Stimulated activated CD8-positive, alpha-beta memory T cell treated with anti-CD3 and anti-CD28 coated beads, Interleukin-12 subunit alpha, Interleukin-12 subunit beta, amount 100 ng/mL, for 4 hours (primary cell): ENCODE measurements around the gene ZNF467.

Experiments used
- DNase-seq: peaks from one replicate; pipeline ENCODE4 v3.0.0-alpha.2; 2020; ENCODE audit warnings: low read depth

ZNF467 gene

DNA sequence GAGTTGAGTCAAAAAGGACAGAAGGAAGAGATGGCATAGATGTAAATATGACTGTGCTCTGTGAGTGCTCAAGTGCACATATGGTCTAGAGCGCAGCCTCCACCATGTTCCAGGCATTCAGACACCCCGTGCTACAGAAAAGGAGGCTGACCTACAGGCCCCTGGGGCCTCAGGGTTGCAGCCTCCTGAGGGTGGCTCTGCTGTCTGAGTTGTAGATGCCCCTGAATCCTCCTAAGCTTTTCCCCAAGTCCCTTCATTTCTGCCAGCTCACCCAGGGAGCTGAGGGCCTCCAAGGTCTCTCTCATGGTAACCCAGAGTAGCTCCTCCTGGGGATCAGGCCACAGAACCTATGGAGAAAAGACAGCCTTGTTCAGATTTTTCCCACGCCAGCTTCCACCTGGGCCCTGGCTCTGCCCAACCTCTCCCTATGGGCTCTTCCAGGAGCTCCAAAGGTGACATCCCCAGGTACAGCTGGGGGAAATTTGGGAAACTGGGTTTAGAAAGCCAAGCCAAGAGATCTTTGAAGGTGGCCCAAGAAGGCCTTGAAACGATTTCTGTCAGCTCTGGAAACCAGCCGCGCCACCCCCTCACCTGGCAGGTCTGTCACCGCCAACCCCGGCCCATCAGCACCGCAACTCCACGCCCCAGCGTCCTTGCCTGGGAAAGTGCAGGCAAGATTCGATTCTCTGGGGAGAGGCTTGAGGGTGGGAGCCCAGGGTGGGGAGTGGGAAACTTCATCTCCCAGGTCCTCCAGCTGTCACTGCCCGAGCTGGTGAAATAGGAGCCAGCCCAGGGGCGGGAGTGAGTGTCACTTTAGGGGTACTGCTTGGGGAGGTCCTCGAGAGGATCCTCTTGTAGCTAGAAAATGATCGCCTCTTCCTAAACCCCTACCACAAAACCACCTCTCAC is 2.4 kb downstream of the ZNF467 start:
- no peak for DNase-seq

DNA sequence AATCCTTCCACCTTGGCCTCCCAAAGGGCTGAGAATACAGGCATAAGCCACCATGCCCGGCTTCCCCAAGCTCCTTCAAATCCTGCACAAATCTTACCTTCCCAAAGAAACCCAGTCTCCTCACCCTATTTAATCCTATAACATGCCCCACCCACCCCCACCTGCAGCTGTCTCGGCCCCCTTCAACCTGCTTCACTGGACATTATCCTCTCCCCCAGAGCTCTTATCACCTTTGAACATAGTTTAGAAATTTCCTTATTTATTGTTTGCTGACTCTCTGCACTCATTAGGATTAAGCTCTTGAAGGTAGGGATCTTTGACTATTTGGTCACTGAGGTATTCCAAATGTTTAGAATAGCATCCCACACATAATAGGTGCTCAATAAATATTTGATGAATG is 3.5 kb downstream of the ZNF467 start:
- no peak for DNase-seq

DNA sequence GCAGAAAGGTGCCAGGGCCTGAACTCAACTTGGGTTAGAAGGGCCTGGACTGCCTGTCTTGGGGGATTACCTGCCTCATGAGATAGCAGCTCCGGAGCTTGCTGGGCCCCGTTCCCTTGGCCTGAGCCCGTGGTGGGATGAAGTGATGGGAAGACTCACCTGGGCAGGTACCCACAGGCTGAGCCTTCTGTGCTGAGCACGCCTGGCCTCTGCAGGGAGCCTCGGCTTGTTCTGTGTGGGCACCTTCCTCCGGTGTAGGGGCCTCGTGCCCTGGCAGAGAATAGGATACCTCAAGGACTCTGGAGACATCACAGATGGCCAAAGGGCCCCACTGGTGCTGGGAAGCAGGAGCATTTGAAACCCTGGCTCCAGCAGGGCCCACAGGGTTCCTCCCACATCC is 4.5 kb downstream of the ZNF467 start:
- no peak for DNase-seq

DNA sequence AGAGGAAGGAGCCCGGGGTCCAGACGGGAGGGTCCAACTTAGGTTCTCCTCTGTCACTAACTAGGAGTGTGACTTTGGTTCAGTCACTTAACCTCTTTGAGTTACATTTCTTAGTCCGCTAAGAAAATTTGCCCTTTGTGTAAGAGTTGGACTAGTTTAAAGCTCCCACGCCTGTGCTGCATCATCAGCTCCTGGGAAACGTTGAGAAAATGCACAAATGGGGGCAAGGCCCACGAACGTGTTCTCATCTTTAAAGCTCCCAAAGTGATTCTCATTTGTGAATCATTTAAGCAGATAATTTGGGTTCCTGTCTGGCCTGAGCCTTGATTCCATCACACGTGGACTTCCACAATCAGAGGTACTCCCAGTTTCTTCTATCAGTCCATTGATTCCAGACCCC is 6.3 kb downstream of the ZNF467 start:
- DNase-seq, result no peak

DNA sequence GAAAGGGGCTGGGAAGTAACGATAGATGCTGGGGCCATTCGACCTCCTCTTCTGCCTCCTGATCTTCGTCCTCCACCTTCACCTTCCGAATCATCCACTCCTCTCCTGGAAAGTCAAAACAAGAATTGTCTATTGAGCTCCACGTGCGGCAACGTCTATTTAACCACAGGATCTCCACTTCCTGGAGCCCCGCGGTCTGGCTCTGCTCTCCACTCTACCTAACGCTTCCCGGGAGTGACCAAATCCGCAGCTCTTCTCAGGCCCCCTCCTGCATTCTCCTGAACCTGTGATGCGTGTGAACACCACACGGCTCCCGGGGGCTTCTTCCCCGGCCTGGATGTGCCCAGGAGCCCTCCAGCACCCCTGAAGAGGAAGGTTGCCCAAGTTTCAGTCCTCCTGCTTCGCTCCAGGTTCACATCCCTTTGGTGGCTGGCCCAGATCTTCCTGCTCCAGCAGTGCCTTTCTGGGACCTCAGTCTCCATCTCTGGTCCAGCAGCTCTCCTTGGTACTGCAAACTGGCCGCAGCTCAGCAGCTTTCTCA is 7.2 kb downstream of the ZNF467 start:
- DNase-seq, result no peak

DNA sequence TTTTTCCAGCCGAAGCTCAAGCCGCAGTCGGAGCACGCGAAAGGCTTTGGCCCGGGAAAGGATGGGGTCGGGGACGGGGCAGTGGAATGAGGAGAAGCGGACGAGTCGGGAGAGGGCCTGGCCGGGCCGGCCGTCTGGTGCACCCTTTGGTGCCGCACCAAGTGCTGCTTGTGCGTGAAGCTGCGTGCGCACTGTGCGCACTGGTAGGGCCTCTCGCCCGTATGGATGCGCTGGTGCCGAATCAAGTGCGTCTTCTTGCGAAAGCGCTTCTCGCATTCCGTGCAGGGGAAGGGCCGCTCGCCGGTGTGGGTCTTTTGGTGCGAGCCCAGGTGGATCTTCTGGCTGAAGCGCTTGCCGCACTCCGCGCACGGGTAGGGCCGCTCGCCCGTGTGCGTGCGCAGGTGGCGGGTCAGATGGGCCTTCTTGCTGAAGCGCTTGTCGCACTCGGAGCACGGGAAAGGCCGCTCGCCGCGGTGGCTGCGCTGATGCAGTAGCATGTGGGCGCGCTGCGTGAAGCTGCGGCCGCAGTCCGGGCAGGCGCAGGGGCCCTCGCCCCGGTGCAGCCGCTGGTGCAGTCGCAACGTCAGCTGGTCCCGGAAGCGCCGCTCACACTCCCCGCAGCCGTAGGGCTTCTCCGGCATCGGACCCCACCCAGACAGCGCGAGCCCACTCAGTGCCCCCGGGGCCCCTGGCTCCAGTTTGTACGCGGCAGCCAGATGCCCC is 7.8 kb downstream of the ZNF467 start:
- no peak for DNase-seq

DNA sequence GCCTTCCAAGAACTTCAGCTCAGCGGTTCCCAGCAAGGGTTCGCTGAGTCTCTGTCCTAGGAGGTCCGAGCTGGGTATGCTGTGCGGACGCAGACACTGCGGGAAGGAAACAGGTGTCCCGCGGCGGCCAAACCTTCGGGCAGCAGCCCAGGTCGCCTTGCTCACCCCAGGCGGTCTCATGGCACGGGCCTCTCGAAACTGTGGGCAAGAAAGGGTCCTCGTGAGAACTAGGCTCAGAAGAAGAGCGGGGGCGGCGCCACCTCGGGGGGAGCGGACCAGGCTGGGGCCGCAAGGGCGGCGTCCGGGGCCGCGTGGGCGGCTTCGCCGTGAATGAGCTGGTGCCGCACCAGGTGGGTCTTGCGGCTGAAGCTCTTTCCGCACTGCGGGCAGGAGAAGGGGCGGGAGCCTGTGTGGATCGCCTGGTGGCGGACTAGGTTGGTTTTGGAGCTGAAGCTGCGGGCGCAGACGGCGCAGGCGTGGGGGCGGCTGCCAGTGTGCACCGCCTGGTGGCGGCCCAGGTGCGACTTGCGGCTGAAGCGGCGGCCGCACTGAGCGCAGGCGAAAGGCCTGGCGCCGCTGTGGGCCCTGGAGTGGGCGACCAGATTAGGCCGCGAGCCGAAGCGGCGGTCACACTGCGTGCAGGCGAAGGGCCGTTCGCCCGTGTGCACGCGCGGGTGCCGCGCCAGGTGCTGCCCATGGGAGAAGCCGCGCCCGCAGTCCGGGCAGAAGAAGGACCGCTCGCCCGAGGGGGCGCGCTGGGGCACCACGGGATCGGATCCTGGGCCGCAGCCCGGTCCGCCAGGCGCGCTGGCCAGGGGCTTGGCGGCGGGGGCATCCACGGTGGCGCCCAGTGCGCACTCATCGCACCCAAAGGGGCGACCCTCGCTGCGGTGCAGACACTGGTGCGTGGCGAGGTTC is 8.6 kb downstream of the ZNF467 start:
- no peak for DNase-seq

DNA sequence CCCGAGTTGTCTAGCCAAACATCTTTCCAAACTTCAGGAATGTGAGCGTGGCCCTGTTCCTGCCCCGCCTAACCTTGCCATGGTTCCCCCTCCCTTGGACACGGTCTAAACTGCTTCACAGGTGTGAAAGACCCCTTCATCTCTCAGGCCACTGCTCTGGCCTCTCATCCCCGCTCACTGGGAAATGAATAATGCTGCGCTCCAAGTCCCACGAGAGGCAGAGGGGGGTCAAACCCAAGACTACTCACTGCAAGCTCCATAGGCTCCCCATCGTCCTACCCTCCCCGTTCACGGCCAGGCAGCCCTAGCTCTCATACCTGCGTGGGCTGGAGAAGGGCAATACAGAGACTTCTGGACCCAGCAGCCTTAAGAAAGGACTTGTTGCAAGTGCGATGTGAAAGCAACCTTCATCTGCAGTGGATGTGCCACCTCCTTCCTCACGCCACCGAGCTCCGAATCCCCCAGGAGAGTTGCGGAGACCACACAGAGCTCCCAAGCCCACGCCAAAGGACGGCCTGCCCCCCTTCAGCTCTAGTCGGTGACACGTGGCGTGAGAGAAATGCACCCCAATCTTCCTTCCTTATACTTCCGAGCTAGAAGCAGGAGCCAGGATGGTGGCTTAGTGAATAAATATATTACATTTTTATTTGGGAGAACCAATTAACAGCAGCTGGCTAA is 9.7 kb downstream of the ZNF467 start:
- DNase-seq, result no peak

DNA sequence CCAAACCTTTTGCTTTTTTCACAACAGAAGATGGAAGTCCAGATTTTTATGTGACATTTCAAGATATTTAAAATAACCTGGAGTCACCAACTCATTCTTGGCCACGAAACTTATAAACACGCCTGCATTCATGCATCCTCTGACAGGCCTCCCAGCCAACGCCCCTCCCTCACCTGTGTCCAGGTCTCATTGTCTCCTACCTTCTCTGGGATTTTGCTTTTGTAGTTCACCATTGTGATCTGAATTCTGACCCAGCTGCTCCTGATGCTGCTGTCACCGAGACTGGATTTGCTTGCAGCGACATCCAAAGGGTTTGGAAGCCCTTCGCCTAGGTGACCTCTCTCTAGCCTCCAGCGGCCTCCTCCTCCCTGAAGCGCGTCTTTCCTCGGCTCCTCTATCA is 10.8 kb downstream of the ZNF467 start:
- DNase-seq, result no peak

DNA sequence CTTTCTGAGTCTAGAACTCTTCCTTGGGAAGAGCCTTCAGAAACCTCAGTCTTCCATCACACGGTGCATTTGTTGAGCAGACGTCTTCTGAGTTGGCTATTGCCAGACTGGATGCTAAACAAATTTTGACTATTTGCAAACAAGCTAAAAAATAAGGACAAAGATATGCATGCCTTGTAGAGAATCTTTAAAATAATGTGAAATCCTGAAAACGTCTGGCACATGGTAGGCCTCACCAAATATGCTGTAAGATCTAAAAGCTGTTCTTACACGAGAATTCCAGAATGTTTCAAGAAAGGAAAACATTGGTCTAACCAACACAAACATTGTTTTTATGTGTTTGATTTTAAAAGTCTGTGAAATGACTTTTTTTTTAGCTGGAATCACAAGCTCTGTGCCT is 11.3 kb downstream of the ZNF467 start:
- DNase-seq, result no peak

DNA sequence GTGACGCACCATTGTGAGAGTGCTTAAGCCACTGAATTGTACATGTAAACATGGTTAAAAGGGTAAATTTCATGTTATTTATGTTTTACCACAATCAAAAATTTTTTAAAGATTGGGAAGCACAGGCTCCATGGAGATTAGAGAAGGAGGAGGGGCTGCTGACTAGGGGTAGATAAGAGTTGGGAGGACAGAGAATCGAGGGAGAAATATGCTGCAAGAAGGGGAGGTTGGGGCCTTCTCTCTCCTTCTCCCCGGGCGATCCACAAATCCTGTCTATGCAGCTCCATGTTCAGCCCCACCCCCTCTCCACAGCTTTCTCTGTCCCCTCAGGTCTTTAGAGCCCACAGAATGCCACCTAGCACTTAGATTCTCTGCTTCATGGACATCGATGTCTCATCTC is 12.1 kb downstream of the ZNF467 start:
- DNase-seq, result no peak

DNA sequence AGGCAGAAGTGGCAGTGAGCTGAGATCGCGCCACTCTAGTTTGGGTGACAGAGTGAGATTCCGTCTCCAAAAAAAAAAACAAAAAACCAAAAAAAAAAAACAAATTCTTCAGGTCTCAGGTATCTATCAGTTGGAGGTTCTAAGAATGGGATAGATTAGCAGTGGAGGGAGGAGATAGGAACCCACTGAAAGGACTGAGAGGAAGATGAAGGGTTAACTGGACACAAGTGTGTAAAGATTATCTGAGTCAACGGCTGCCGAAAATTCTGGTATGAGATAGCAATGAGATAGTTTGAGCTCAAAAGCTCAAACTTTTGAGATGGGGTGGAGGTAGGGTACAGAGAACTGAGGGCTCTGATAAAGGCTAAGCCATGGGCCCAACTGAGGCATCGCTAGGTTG is 12.8 kb downstream of the ZNF467 start:
- DNase-seq, result no peak

DNA sequence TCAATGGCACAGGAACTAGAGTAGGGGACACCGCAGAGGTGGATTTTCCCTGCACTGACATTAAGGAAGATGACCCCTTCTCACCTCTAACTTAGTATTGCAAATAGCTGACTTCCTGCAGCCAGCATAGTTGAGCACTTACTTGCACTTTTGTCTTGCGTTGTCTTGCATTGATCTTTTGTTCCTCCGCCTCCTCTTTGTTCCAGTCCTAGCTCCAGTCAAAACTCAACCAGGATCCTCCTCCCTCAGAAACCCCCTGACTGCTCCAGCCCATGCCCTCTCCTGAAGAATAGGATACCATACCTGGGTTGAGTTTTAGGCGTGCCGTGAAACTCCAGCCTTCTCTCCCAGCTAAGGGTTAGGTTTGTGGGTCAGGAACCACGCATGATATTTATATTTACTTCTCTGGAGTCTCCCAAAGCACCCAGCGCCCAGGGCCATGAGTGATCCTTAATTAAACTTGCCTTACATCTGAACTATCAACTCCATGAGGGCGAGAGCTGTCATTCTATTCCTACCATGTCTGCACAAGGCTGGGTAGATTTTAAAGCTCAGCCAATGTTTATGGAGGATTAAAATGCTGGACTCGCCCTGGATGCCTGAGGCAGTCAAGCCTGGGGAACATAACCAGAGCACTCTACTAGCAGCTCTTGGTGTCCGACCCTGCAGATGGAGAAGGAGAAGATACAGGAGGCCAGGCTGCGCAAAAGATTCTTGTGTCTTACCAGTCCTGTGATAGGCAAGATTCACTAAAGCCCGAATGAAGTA is 14.1 kb downstream of the ZNF467 start:
- no peak for DNase-seq

DNA sequence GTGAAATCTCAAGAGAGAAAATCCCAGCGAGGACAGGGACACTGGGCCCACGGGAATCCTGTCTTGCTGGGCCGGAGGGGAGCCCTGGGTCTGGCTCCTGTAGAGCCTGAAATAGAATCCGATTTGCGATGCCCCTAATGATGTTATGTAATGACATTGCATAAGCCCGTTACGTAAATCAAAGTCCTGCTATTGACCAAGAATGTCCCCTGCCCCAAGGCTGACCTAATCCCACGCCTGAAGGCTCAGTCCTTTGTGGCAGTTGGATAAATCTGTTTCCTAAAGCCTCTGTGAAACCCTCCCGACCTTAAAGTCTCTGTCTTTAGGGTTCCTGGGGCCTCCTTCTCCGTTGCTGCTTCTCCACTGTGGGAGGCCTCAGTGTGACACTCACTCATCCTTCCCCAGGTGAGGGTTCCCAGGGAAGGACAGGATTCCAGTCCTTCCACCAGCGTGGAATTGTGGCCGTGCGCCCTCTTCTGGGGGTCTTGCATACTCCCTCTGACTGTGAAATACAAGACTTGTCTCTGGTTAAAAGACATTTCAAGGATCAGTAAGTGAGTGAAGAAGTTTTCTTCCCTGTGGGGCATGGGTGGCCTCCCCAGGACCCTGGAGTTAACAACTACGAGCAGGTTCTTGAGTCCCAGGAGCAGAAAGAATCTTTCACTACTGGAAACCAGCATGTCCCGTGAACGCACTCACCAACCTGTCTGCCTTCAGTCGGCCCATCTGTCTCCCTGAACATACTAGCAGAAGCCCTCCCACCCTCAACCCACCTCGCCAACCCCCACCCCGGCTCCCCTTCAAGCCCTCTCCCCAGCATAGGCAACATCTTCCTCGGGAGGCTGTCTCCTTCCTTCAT is 19.8 kb downstream of the ZNF467 start:
- DNase-seq, result no peak

DNA sequence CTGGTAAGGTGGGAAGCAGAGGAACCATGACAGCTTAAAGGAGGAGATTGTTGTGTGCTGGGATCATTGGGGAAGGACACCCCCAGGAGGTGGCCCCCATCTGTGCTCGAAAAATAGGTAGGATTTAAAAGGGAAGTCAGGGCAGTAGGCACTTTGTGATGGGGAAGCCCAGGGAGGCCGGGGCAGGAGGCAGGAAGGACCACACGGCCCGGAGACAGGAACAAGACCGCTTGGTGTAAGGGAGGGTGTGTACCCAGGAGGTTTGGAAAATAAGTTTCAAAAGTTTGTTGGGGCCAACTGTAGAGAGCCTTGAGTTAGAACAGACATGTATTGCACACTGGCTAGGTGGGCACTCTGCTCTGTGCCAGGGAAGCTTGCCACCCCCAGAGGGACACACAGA is 20.7 kb downstream of the ZNF467 start:
- DNase-seq, result no peak

DNA sequence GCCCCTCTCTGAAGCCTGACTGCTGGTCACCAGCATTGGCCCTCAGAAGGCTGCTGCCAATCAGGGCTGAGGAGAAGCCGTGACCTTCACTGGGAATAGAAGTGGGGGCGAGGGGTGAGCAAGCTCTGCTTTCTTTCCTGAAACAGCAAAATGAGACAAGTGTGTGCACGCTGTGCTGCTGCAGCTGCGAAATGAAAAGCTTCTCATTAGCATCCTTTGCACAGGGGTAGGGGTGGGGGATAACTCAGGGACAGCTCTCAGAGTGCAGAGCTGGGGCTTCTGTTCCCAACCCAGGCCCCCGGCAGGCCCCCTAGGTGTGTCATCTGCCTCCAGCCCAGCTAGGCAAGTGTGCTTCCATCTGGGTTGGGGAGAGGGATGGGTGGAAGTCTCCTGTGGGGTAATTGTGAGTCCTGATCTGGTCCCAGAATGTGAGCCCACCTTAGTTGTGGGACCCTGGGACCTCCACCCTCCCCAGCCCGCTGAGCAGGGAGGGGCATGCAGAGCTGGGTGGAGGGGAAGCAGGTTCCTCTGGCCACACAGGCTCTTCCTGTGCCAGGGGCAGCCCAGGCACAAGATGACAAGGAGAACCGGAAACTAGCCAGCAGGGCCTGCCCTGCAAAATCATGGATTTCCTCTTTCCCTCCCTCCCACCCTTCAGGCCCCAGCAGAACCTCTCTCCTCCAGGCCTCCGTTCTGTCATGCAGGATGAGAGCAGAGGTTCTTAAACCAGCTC is 22.2 kb downstream of the ZNF467 start:
- DNase-seq, result no peak

DNA sequence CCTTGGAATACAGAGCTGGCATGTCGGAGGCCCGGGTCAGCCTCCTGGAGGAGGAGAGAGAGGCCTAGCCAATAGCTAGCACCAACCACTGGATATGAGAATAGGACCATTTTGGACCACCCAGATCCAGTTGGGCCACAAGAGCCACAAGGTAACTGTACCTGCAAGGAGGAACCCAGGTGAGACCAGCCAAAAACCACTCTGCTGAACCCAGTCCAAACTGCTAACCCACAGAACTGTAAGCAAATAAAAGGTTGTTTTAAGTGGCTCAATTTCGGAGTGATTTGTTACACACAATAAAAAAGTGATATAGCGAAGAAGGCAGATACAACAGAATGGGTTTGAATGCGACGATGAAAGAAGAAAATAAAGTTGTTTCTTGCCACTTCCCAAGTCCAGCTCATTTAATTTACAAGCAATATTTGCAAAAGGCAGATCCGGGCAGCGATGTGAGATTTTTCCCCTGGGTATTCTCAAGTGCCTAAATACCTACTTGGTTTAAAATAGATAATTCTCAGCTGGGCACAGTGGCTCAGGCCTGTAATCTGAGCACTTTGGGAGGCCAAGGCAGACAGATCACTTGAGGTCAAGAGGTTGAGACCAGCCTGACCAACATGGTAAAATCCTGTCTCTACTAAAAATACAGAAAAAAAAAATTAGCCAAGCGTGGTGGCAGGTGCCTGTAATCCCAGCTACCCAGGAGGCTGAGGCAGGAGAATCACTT is 23.1 kb downstream of the ZNF467 start:
- DNase-seq, result no peak

DNA sequence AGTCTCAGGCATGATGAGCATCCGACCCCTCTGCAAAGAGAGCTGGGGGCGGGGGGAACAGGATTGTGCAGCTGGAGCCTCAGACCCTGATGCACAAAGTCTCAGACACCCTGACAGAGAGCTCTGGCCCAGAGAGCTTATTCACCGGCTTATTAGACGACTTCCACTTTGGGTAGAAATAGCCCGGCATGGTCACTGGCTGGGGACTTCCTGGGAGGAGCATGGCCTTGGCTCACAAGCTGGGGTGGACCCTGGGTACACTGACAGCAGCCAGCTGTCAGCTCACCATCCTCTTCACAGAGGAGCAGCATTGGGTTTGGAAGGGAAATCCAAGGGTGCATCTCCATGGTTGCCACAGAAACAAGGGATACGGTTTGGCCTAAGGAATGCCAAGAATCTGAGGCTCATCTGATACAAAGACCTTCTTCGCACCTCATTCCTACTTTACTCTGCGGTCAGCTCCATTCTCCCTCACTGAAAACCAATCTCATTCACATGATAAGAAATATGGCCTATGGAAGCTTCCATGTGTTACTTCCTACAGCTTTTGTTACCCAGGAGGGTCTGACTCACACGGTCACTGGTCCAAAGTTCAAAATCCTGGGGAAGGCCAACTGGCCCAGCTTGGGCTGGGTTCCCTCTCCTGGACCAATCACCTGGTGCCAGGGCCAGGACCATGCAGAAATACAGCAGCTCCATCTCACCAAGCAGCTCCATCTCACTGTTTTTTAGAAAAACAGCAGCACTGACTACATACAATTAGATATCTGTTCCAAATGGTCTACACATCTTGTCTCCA is 25.1 kb downstream of the ZNF467 start:
- no peak for DNase-seq
